Measurements from ENCODE around the gene ASGR1.

ASGR1 gene, protein sequence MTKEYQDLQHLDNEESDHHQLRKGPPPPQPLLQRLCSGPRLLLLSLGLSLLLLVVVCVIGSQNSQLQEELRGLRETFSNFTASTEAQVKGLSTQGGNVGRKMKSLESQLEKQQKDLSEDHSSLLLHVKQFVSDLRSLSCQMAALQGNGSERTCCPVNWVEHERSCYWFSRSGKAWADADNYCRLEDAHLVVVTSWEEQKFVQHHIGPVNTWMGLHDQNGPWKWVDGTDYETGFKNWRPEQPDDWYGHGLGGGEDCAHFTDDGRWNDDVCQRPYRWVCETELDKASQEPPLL

DNA sequence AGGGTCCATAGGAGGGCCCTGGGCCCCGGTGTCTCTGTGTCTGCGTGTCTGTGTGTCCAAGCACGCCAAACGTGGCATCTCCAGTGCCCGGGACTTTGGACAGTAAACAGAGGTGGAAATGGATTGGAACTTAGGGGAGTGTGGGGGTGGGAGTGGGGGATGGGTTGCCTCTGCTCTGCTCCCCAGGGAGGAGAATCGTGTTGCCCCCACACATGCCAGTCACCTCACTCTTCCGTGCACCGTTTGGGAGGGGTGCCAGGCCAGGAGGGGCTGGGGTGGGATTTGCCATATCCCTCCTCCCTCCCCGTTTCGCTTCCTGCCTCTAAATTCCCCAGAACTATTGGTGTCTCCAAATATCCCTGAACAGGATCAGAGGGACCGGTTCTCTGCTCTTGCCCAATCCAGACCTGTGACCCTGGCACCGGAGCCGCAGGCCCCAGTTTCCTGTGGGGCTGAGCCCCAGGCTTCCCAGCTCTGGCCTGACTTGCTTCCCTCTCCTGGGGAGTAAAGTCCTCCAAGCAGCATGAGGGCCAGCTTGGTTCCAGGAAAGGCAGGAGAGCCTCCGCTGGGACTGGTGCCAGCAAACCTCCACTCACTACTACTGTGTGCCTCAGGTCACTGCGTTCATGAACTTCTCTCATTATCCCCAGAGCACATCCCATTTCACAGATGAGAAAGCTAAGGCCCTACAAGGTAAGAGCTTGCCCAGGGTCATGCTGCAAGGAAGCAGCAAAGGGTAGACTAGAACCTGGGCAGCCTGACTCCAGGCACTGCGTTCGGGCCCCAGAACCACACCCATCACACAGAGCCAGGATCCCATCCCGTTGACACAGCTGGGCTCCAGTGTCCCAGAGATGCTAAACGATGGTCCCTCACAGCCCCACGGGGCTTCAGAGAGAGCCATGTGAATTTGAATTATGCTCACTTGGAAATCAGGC, at the start of gene ASGR1:
TSS of gene ASGR1 (minus strand) at position 54 of the 938 bp plus-strand sequence. CDS start 807 bp downstream, outside the sequence.
- no peak for DNase-seq (ENCODE audit: low read depth)

DNA sequence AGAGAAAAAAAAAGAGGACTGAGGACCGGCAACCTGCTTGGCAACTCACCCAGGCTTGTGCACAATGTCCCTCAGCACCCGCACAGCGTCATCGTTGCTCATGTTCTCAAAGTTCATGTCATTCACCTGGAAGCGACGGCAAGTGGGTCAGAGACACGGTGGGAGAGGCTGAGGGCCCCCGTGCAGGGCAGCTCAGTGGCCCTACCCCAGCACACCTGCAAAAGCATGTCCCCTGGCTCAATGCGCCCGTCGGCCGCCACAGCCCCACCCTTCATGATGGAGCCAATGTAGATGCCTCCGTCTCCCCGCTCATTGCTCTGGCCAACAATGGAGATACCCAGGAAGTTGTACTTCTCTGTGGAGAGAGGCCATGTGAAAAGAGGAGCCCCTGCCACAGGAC, 49.8 kb upstream of the ASGR1 start:
- no peak for DNase-seq (ENCODE audit: low read depth)

DNA sequence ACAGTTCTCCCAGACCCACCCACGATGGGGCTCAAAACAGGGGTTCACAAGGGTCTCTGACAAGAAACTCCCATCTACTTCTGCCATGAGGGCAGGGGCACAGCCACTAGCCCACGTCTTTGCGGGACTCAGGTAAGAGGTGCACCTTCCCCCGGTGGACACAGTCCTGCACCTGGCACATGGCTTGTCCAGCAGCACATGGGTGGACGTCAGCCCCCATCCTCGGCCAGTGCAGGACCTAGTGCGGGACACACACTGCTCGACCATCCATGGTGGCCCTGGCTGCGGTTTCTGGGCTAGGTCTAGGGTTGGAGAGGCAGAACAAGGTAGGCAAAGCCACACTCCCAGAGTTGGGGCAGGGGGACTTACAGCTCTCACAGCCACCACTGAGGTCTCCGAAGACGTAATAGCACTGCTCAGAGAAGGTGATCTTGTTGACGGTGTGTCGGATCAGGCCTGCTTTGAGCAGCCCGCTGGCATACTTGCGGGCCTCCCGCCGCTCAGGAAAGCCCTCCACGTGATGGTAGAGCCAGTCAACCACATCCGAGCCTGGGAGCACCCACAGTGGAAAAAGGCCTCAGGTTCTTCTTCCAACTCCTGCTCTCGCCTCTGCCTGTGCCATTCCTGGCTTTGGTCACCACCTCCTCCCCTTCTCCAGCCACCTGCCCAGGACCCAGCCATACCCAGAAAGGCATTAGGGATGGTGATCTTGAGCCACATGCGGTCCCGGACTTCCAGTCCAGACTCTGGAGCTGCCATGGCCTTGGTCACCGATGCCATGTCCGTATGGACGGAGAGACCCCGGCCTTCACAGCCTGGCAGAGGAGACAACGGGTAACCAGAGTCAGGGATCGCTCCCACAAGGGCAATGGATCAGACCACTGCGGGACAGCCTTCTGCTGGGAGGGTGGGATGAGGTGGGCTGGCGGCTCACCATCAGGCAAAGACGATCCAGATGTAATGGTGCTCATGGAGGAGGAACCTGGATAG, 47.8 kb upstream of the ASGR1 start:
- DNase-seq (ENCODE audit: low read depth) = no peak

DNA sequence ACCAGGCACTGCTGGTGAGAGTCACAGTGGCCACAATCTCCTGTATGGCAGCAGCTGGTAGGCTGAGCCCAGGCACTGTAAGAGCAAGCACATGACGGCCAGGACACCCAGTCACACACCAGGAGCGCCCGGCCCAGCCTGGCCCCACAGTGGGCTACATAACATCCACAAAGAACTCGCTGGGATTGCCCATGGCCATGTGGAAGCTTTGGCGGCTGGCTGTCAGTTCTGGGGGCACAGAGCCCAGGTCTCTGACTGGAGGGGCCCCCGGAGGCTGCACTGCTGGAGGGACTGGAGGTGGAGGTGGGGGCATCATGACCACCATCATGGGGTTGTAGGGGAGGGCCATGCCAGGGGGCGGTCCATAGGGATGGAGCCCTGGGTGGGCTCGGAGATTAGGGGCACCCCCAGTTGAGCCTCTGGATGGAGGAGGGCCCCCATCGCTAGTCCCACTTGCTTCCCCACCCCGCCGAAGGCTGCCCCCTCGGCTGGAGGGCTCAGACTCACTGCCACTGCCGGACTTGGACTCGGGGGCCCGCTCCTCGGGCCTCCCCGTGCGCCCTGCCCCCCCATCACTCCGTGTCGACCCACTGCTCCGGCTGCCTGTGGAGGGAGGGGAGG, 46.7 kb upstream of the ASGR1 start:
- no peak for DNase-seq (ENCODE audit: low read depth)

DNA sequence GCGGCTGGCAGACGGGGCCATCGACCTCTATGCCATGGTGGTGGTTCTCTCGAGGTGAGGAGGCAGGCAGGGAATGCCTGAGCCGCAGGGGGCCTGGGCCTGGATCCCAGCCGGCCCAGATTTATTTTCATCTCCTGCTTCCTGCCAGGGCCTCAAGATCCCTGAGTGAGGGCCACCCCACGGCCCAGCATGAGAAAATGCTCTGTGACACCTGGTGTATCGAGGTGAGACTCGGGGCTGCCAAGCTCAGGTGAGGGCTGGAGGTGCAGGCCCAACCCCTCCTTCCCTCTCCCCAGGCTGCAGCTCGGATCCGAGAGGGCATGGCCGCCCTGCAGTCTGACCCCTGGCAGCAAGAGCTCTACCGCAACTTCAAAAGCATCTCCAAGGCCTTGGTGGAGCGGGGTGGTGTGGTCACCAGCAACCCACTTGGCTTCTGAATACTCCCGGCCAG, 45.5 kb upstream of the ASGR1 start:
- no peak for DNase-seq (ENCODE audit: low read depth)

DNA sequence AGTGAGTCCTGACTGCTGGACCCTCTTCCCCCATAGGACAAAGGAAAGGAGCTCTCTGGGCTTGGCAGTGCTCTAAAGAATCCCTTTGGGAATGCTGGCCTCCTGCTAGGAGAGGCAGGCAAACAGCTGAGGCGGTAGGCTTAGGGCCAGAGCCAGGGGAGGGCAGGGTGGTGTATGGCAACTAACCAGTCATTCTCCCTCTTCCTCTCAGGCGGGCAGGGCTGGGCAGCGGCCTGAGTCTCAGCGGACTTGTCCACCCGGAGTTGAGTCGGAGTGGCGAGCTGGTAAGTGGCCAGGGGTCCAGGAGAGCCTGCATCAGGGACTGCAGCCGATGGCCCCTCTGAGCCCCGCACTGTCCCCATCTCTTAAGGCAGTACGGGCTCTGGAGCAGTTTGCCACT, 44.9 kb upstream of the ASGR1 start:
- DNase-seq (ENCODE audit: low read depth) = no peak

DNA sequence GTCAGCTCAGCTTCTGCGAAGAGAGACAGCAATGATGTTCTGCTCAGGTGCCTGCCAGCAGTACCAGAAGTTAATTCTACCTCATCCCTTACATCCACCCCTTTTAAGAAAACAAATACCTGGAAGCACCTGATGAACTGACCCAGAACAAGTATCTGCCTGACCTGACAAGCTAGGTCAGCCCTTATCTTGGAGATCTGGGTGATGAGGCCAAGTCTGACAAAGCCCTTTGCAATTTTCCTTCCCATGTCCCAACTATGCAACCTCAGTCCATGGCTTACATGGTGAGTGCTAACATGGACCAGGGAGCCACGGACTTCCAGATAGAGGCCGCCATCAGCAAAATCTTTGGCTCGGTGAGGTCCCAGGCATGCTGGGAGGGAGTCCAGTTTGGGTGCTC, 44.2 kb upstream of the ASGR1 start:
- no peak for DNase-seq (ENCODE audit: low read depth)

DNA sequence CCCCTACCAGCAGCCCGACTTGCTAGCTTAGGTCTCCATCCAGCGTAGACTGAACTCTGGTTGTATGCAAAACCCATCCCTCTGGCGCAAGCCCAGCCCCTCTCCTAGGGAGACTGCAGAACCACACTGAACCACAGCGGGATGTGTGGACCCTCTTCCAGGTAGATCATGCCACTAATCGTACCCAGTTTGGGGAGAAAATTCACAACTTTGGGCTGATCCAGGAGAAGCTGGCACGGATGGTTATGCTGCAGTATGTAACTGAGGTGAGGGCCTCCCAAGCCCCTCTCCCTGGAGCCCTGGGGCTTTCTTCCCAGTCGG, 43.8 kb upstream of the ASGR1 start:
- no peak for DNase-seq (ENCODE audit: low read depth)

DNA sequence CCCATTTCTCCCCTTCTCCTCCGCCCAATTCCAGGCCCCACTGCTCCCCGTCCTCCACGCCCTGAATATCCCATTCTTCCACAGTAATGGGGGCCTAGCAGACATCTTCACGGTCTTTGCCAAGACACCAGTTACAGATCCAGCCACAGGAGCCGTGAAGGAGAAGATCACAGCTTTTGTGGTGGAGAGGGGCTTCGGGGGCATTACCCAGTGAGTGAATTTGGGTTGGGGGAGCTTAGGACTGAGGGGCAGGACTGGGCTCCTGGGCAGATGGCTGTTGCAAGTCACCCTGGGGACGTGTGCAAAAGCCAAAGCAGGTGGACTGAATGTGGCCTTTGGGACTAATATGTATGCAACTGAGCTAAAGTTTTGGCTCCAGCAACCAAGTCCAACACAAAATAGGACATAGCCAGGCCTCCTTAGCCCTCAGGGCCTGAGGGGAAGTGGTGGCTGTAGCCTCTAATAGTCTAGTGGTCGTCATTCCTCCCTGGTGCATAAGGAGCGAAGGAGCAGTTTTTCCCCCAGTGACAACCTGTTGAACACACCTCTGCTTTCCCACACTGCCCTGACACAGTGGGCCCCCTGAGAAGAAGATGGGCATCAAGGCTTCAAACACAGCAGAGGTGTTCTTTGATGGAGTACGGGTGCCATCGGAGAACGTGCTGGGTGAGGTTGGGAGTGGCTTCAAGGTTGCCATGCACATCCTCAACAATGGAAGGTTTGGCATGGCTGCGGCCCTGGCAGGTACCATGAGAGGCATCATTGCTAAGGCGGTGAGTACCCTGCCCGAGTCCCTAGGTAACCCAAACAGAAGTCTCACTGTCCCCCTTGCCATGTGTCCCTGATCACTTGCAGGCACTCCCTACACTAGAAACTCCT, 43.2 kb upstream of the ASGR1 start:
- no peak for DNase-seq (ENCODE audit: low read depth)

DNA sequence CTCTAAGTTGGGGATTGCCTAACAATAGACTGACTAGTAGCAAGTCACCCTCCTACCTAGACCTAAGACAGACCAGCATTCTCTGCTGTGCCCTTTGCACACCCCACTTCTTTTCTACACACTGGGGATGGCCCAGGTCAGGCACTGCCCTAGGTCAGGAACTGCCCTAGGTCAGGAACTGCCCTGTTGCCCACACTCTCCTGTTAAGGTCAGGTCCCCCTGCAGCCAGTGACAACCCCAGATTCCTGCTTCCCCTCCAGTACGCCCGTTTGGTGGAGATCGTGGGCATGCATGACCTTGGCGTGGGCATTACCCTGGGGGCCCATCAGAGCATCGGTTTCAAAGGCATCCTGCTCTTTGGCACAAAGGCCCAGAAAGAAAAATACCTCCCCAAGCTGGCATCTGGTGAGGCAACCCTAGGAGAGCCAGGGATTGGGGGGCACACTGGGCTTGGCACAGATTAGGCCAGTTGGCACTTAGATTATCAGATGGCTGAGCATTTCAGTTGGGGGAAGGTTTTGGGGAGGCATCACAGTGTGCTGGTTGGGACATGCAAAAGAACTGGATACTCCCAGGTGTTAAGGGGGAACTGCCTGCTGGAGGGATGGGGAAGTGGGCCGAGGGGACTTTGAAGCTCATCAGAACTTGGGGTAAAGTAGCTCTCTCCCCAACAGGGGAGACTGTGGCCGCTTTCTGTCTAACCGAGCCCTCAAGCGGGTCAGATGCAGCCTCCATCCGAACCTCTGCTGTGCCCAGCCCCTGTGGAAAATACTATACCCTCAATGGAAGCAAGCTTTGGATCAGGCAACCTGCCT, 42.3 kb upstream of the ASGR1 start:
- no peak for DNase-seq (ENCODE audit: low read depth)

DNA sequence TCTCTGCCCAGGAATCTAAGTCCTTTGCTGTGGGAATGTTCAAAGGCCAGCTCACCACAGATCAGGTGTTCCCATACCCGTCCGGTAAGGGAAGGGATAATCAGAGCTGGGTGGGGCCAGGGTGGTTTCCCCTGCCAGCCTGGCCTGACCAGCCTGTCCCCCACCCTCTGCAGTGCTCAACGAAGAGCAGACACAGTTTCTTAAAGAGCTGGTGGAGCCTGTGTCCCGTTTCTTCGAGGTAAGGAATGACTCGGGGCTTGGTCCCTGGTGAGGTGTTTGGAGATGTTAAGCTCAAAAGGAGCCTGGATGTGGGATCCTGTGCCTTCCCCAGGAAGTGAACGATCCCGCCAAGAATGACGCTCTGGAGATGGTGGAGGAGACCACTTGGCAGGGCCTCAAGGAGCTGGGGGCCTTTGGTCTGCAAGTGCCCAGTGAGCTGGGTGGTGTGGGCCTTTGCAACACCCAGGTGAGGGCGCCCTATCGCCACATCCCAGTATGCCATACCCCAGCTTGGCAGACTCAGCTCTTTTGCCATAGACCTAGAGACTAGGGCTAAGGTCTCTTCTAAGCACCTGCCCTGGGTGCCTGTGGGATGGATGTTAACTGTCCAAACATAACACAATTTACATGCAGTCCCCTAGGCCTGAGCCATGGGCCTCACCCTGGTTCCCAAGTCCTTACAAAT, 41.6 kb upstream of the ASGR1 start:
- DNase-seq (ENCODE audit: low read depth) = peak; percentile 37

DNA sequence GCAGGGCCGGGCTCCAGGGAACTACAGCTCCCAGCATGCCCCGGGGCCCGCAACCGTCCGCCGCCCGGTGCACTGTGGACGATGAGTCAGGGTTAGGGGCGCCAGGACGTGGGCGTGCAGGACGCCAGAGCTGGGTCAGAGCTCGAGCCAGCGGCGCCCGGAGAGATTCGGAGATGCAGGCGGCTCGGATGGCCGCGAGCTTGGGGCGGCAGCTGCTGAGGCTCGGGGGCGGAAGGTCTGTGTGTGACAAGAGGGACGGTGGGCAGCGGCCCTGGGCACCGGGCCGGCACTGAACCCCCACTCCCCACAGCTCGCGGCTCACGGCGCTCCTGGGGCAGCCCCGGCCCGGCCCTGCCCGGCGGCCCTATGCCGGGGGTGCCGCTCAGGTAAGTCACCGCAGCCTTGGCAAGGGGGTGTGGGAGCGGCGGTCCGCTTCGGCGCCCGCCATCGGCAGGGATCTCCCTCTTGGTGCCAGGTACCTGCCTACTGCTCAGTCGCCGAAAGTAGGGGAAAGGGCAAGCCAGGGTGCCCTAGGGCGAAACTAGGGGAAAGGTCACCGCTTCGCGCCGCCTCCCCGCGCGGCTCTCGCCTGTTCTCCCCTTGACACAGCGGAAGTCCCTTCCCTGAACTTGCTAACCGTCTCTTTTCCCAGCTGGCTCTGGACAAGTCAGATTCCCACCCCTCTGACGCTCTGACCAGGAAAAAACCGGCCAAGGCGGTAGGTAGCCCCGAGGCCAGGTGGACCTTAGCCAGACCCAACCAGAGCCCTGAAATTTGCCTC, 40.8 kb upstream of the ASGR1 start, which contains the start of the genes ACADVL and DLG4:
TSS of gene ACADVL (plus strand) at position 127 of the 781 bp plus-strand sequence. CDS start at position 174, 47 bp downstream.
TSS of gene DLG4 (minus strand) at position 25 of the 781 bp plus-strand sequence.
- DNase-seq (ENCODE audit: low read depth) = peak; percentile 59

DNA sequence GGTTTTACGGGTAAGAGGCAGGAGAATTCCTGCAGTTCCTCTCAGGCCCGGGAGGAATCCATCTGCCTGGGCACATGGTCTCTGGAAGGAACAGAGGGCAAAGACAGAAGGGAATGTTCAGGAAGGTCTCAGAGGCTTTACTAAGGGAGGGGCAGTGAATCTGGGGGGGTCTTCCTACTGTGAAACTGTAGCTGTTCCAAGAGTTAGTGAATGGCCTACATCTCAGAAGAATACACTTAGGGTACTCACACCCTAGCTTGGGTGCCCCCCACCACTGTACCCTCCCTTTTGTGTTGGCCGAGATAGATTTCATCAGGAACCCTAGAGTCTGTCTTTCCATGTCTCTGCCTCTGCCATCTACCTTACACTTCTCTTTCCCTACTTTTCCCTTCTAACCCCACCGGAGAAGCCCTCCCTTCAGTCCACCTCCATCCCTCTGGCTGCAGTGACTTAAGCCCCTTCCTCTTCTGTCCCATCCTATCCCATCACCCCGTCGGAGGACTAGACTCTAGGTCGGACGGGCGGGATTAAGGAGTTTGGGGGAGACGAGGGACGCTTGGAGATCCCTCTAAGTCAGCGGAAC, 40.1 kb upstream of the ASGR1 start:
- no peak for DNase-seq (ENCODE audit: low read depth)

DNA sequence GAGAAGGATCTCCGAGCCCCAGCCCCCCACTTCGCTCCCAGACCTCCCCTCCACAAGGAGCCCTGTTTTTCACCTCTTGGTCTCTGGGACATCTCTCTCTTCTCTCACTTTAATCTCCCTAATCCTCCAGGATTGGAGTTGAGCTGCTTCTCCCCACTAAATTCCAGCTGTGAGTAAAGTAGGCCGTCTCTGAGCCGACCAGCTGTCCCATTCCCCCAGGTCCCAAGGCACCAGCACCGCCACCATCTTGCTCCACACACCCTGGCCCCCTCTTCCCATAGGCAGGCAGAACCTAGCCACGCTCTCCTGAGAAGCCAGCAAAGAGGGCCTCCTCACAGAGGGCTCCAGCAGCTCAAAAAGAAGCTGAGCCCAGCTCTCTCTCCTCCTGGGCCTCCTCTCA, 39.6 kb upstream of the ASGR1 start:
- DNase-seq (ENCODE audit: low read depth) = no peak

DNA sequence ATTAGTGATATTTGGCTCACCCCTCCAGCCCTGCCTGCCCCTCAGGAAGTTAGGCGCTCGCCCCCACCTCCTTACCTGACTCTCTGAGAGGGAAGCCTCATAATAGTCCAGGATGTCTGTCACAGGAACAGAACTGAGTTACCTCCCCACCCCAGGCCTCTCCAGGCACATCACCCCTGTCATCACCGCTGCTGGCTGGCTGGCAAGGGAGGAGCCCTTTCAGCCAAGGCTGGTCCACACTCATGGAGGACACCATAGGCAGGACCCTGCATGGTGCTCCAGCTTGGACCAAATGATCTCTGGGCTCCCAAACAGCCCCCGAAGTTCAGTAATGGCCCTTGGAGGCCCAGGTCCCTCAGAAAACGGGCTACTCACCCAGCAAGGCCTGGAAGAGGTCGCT, 39.0 kb upstream of the ASGR1 start:
- DNase-seq (ENCODE audit: low read depth) = no peak

DNA sequence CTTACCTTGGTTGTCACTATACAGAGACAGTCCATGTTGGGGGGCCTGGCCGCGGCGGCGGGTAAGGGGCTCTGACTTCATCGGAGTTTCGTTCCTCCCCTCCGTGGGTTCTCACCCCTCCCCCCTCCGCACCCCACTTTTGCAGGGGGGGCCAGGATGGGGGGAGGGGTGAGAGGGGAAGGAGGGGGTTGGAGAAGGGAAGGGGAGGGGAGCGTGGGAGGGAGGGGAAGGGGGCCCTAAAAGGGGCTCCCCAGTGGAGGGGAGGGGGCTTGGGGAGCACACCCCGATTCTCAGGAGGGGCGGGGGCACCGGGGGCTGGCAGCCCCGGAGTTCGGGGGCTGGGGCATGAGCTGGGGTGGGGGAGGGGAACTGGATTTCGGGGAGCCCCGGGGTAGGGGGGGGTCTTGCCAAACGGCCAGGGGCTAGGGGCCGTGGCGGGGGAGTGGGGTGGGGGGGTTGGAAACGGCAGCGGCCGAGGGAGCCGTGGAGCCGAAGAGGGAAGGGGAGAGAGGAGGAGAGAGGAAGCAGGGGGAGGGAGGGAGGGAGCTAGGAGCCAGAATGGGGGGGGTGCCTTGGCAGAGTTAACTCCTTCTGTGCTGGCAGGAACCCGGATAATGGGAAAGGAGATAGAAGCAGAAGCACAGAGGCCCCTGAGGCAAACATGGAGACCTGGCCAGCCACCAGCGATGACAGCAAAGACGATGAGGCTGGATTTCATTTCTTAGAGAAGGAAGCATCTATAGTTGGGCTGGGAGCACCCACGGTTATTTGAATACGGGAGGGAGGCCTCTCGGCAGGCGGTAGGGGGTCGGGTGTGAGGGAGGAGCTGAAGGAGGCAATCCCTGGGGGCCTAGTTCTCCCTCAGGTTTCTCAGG, 38.2 kb upstream of the ASGR1 start:
- DNase-seq (ENCODE audit: low read depth) = no peak

Measured in activated T-helper 1 cell treated with Interleukin-2 at 50 U/mL for 16 hours (primary cell).